Neuron (in vitro differentiated cells): ENCODE measurements around the gene ITGBL1.

Experiments used
- H2AFZ ChIP-seq: one replicate; pipeline ENCODE4 v1.6.1; 2013; ENCODE audit warnings: low read depth, mild to moderate bottlenecking, inconsistent platforms, low read length, moderate library complexity
- H3K27me3 ChIP-seq: one replicate; pipeline ENCODE4 v1.6.1; 2013; ENCODE audit warnings: low read length; ENCODE audit not compliant: insufficient read depth
- H3K36me3 ChIP-seq: one replicate; pipeline ENCODE4 v1.6.1; 2013; ENCODE audit warnings: low read length; ENCODE audit not compliant: insufficient read depth
- H3K4me1 ChIP-seq: one replicate; pipeline ENCODE4 v1.6.1; 2013; ENCODE audit warnings: low read length; ENCODE audit not compliant: insufficient read depth
- H3K4me3 ChIP-seq: 2 replicates; pipeline ENCODE4 v1.5.1; 2013; ENCODE audit warnings: mild to moderate bottlenecking, low read length, moderate library complexity
- H3K9me3 ChIP-seq: one replicate; pipeline ENCODE4 v1.6.1; 2013; ENCODE audit warnings: low read length

ITGBL1 gene

DNA sequence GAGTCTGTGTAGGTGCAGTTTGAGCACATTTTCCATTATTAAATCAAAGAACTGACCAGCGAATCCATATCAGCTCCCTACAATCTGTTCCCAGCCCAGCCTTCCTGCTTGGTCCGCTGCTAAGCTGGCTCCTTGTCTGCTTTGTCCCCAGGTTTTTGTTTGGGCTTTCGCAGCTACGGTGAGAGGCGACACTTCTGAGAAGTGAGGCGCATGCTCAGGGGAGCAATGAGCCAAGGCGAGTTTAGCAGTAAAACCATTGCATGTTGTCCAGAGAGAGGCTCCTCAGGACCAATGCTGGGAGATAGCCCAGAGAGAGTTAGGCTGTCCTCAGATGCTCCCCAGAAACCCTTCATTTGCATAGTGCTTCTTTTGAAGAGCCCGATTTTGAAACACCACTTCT lies 162.0 kb downstream of the ITGBL1 start:
- Histone ChIP-seq H3K4me1 (no peaks in the 10 kb centered on the region), H2AFZ (no peak overlapping the region), H3K36me3 (no peaks in the 10 kb centered on the region), H3K4me3 (no peak overlapping the region), H3K9me3 (no peaks in the 10 kb centered on the region), H3K27me3 (no peaks in the 10 kb centered on the region)

DNA sequence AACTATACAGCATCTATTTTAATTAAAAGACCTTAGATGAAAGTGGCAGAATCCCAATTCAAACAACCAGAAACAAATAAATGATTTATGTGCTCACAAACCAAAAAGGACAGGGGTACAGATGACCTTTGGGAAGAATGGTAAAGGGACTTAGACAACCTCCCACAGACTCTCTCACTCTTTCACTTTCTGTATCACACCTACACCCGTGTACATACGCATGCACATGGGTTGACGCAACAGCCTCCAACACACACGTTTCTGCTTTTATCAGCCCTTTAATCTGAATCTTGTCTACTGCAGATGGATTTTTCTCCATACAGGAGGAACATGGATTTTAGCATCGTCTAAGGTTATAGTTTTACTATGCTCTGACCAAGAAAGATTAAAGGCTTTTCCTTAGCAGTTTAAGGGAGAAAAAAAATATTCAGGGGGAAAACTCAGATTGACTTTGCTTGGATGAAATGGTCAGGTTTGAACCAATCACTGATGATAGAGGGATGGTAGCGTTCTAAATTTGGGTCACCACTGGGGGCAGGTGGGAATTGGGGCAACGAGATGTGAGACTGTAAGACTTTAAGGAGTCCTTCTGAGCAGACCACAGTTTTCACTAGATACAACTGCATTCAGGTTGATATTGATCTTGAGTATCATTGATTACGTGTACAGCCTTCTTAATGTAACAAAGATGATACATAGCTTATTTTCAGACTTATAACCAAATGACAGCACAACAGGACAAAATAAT lies 166.1 kb downstream of the ITGBL1 start:
- H3K27me3 ChIP-seq, result no peaks in the 10 kb centered on the region
- no peak overlapping the region for H3K4me3 ChIP-seq
- H2AFZ ChIP-seq, result no peak overlapping the region
- no peaks in the 10 kb centered on the region for H3K36me3 ChIP-seq
- peaks cover 16% of the 10 kb centered on the region for H3K4me1 ChIP-seq
- H3K9me3 ChIP-seq, result no peaks in the 10 kb centered on the region

DNA sequence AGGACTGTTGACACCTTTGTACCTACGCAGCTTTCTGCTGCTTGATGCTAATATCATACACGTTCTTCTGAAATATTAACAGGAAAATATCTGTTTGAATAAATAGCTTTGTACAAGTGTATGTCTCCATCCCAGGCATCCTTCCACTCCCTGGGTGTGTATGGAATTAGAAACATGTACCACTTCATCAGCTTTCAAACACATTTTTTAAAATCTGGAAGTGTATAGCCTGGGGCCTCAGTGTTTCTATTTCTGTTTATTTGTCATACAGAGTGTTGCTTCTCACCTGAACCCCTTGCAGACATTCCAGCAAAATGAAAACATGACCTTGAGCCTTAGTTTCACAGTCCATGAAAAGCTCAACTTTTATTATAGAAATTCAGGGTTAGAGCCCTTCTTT lies 168.6 kb downstream of the ITGBL1 start:
- Histone ChIP-seq H3K9me3 (no peaks in the 10 kb centered on the region), H3K27me3 (no peaks in the 10 kb centered on the region), H3K36me3 (no peaks in the 10 kb centered on the region), H2AFZ (no peak overlapping the region), H3K4me3 (no peak overlapping the region), H3K4me1 (peaks cover 20% of the 10 kb centered on the region)

DNA sequence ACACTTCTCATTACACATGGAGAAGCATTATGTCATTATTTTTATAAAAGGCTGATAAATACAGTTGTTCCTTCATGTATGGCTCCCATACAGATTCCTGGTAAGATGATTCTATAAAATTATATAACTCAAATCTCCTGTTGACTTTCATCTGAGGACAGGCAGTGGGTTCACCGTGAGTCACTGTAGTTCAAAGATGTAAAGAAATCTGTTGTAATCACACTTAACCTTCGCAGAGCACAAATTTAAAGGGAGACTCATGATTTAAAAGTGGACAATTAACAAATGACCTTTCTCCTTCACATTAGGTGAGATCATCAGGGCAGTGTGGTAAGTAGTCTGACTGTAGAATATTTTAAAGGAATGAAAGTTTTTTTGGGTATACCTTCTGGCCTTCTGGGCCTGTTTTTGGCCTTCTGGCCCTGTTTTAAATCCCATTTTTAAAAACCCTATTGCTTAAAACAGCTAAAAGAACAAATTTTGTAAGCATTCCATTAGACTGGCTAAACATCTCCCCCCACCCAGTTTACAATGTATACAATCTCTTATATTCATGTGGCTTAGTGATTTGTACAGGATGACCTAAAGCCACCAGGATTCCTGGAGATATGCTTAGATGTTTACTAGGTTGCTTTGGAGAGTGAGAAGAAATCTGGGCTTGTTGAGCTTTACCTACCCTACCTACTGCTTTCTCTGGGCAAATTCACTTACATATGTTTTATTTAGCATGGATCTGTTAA lies 171.2 kb downstream of the ITGBL1 start:
- Histone ChIP-seq H2AFZ (no peak overlapping the region), H3K4me1 (peaks cover 20% of the 10 kb centered on the region), H3K9me3 (no peaks in the 10 kb centered on the region), H3K4me3 (no peak overlapping the region), H3K36me3 (no peaks in the 10 kb centered on the region), H3K27me3 (no peaks in the 10 kb centered on the region)

DNA sequence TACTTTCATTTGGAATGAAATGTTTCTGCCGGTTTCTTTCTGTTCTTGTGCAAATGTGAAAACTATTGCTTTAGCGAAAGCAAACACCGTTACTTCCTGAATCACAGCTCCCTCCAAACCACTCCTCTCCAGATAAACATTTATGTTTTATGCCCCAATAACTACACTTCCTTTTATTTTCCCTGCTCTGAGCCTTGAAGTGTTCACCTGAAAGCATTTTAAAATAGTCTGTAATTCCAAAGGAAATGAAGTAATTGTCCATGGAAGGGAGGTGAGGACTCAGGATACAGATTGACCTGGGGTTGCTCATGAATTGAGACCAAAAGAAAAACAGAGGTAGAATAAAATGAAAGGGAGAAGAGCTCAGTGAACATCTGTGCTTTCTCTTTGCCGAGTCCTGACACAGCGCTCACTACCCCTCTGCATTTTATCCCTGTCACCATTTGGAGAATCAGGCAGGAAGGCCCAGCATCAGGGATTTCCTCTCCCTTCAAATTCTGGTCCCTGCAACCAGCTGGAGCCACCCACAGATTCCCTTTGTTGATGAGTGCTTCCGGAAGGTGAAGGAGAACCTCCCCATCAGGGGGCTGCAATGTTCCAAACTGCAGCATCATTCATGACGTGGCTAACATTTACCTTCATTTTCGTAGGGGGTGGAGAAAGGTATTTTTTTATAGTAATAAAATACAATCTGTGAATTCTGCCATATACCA lies 171.9 kb downstream of the ITGBL1 start:
- Histone ChIP-seq H3K4me3 (no peak overlapping the region), H3K9me3 (no peaks in the 10 kb centered on the region), H3K4me1 (peaks cover 20% of the 10 kb centered on the region), H3K36me3 (no peaks in the 10 kb centered on the region), H2AFZ (no peak overlapping the region), H3K27me3 (no peaks in the 10 kb centered on the region)

DNA sequence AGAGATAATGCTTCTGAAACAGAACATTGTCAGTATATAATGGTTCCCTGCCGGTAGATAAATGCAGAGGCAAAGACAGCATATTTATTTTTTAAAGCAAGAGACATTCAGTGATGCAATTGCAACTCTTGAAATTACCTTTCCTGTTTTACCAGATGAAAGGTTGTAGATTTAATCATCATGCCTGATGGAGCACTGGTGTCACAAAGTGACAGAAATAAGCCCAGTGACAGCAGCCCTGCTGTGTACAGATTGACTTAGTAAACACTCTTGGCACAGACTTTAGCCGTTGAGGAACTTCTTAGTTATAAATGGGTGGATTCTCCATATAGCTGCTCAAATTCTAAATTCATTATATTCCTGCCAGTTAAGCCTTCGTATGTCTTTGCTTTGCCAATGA lies 172.5 kb downstream of the ITGBL1 start:
- H3K36me3 ChIP-seq, result no peaks in the 10 kb centered on the region
- no peak overlapping the region for H2AFZ ChIP-seq
- H3K27me3 ChIP-seq, result no peaks in the 10 kb centered on the region
- no peak overlapping the region for H3K4me3 ChIP-seq
- H3K9me3 ChIP-seq, result no peaks in the 10 kb centered on the region
- H3K4me1 ChIP-seq, result peaks cover 20% of the 10 kb centered on the region

DNA sequence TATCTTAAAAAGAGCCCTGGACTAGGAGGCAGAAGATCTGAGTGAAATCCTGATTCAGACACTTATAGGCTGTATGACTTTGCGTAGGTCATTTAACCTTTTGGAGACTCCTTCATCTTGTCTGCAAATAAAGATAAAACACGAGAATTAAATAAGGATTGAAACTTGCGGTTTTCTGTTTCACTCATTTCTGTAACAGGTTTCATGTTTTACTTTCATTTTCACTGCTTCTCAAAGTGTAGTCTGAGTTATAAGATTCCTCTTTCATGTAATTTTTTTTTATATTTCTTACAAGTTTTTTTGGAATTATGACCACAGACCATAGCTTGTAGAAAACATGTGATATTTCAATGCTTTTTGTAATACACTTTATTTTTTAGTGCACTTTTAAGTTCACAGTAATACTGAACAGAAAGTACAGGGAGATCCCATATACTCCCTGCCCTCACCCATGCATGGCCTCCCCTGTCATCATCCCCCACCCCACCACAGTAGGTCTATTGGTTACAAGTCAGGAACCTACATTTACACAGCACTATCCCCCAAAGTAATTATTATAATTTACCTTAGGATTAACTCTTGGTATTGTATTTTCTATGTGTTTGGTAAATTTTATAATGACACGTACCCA lies 174.6 kb downstream of the ITGBL1 start:
- Histone ChIP-seq H3K4me1 (peaks cover 6% of the 10 kb centered on the region), H3K4me3 (no peak overlapping the region), H2AFZ (peak overlapping the region; percentile 54), H3K9me3 (no peaks in the 10 kb centered on the region), H3K36me3 (no peaks in the 10 kb centered on the region), H3K27me3 (no peaks in the 10 kb centered on the region)

DNA sequence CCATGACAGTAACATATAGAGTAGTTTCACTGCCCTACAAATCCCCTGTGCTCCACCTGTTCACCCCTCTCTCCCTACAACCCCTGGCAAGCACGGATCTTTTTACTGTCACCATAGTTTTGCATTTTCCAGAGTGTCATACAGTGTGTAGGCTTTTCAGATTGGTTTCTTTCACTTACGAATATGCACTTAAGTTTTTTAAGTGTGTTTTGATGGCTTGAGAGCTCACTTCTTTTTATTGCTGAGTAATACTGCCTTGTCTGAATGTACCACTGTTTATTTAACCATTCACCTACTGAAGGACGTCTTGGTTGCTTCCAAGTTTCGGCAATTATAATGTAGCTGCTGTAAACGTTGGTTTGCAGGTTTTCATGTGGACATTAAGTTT lies 175.1 kb downstream of the ITGBL1 start:
- H3K9me3 ChIP-seq, result no peaks in the 10 kb centered on the region
- no peak overlapping the region for H3K4me3 ChIP-seq
- peaks cover 6% of the 10 kb centered on the region for H3K4me1 ChIP-seq
- no peak overlapping the region for H2AFZ ChIP-seq
- H3K36me3 ChIP-seq, result no peaks in the 10 kb centered on the region
- no peaks in the 10 kb centered on the region for H3K27me3 ChIP-seq

DNA sequence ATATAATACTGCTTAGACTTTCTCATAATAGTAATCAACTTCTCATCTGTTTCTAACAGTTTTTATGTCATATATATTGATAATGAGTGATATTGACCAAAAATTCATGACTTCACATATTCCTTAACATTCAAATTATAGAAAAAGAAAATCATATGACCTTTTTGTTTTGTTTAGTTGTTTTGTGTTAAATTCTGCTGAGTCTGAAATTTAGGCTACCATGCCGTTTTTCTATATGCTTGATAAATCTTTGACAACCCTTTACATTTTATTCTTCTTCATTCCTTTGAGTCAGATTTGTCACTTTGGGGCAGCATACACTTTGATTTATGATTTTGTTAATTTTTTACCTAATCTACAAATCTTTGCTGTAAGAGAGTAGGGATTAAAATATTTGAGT lies 176.4 kb downstream of the ITGBL1 start:
- H3K4me1 ChIP-seq, result peaks cover 4% of the 10 kb centered on the region
- H2AFZ ChIP-seq, result no peak overlapping the region
- H3K9me3 ChIP-seq, result no peaks in the 10 kb centered on the region
- no peaks in the 10 kb centered on the region for H3K27me3 ChIP-seq
- H3K4me3 ChIP-seq, result no peak overlapping the region
- no peaks in the 10 kb centered on the region for H3K36me3 ChIP-seq

DNA sequence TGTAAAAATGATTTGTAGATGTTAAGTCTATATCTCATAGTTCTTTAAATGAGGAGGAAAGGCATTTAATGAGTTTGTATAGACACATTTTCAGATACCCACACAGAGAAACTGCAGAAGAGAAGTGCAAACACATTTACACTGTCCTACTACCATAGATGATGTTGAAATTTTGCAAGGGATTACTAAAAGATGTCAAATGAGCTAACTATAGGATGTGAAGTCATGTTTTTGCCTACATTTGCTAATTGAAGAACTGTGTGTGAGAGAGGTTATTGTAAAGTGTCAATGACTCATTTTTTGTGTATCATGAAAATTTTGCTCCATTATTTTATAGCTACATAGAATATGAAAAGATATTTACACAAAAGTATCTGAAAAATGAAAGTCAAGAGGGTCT lies 178.9 kb downstream of the ITGBL1 start:
- Histone ChIP-seq H3K4me1 (no peaks in the 10 kb centered on the region), H3K27me3 (no peaks in the 10 kb centered on the region), H2AFZ (no peak overlapping the region), H3K9me3 (no peaks in the 10 kb centered on the region), H3K4me3 (no peak overlapping the region), H3K36me3 (no peaks in the 10 kb centered on the region)

DNA sequence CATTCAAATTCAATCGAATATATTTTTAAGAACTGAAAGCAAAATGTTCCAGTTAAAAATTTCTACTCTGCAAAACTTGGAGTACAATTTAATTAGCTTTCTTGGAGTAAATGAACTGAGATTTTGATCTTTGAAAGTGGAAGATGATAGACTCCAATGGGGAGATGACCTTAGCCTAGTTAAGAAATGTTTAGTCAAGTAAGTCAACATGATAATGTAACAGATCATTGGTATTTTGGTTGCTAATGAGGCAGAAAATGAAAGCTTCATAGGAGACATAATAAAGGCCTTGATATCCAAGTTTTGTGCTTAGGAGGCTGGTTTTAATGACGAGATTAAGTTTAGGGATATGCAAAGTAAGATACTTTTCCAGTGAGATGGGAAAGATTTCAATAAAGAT lies 181.7 kb downstream of the ITGBL1 start:
- Histone ChIP-seq H2AFZ (no peak overlapping the region), H3K9me3 (no peaks in the 10 kb centered on the region), H3K27me3 (no peaks in the 10 kb centered on the region), H3K4me1 (no peaks in the 10 kb centered on the region), H3K4me3 (no peak overlapping the region), H3K36me3 (no peaks in the 10 kb centered on the region)

DNA sequence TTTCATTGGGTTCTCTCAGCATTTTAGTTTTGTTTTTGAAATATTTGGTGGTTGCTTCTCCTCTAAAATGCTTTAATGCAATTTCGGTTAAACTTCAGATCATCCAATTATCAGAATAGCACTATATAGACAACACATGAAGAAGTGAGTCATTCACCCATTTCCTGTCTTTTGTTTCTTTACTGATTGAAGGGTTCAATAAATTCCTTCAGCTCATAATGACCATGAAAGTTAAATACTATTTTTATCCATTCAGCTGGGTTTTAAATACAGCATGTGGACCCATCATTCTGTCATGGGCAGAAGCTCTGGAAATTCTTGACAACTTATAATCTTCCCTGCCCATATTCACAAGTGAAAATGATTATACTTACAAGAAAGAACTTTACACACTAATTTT lies 187.2 kb downstream of the ITGBL1 start:
- no peaks in the 10 kb centered on the region for H3K36me3 ChIP-seq
- H3K4me1 ChIP-seq, result no peaks in the 10 kb centered on the region
- no peak overlapping the region for H2AFZ ChIP-seq
- H3K4me3 ChIP-seq, result no peak overlapping the region
- no peaks in the 10 kb centered on the region for H3K9me3 ChIP-seq
- no peaks in the 10 kb centered on the region for H3K27me3 ChIP-seq

DNA sequence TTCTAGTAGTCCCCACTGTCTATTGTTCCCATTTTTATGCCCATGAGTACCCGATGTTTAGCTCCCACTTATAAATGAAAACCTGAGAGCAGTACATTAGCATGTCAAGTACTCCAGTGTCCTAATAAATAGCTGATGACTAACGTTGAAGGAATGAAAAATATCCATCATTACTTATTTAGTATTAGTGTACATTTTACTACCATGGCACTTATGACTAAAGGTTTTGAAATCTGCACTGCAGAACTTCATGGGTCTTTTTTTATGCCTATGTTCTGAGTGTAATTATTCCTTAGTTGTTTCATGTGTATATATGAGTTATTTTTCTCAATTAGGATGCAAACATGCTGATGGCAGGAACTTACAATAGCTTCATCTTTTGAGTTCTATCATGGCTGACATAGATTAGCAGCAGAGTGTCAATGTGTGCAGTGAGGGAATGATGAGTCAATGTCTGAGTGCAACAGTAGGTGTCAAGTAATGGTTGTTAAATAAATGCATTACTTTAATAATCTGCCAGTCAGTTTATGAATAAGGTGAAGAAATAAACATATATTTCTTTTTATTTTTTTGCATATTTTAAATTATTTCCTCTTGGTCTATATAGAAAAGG lies 188.4 kb downstream of the ITGBL1 start:
- Histone ChIP-seq H3K4me3 (no peak overlapping the region), H3K27me3 (no peaks in the 10 kb centered on the region), H3K36me3 (no peaks in the 10 kb centered on the region), H3K9me3 (no peaks in the 10 kb centered on the region), H2AFZ (no peak overlapping the region), H3K4me1 (no peaks in the 10 kb centered on the region)
